ENCODE data around the gene GATA1.

DNA sequence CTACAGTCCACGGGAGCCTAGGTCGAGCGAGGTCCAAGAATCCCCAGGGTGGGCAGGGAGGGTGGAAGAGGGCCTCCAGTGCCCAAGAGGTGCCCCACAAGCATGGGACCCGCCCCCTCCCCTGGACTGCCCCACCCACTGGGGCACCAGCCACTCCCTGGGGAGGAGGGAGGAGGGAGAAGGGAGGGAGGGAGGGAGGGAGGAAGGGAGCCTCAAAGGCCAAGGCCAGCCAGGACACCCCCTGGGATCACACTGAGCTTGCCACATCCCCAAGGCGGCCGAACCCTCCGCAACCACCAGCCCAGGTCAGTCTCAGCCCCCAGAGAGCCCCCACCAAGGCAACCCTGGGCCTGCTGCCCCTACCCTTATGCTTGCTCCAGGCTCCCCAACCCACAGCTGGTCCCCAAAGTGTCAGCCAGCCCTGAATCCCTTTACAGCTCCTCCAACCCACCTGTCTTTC, at the start of gene GATA1:
- TF ChIP-seq, protein P1, sequence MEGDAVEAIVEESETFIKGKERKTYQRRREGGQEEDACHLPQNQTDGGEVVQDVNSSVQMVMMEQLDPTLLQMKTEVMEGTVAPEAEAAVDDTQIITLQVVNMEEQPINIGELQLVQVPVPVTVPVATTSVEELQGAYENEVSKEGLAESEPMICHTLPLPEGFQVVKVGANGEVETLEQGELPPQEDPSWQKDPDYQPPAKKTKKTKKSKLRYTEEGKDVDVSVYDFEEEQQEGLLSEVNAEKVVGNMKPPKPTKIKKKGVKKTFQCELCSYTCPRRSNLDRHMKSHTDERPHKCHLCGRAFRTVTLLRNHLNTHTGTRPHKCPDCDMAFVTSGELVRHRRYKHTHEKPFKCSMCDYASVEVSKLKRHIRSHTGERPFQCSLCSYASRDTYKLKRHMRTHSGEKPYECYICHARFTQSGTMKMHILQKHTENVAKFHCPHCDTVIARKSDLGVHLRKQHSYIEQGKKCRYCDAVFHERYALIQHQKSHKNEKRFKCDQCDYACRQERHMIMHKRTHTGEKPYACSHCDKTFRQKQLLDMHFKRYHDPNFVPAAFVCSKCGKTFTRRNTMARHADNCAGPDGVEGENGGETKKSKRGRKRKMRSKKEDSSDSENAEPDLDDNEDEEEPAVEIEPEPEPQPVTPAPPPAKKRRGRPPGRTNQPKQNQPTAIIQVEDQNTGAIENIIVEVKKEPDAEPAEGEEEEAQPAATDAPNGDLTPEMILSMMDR (IDR thresholded peaks at IDR 0.05; ENCODE audit: insufficient read depth, low read depth, low read length): no peak
- no peak for TF ChIP-seq EZH2 (IDR thresholded peaks at IDR 0.05; ENCODE audit: insufficient read depth, low read length)
